ENCODE measurements around the gene ZBTB39. TPM values are rescaled to one million over a fixed set of nuclear protein-coding genes. Genes with fewer than 3 reads are reported as not detected.

Gene ZBTB39
- total RNA-seq, 1 donor from 2014 or later: 8.5 TPM

DNA sequence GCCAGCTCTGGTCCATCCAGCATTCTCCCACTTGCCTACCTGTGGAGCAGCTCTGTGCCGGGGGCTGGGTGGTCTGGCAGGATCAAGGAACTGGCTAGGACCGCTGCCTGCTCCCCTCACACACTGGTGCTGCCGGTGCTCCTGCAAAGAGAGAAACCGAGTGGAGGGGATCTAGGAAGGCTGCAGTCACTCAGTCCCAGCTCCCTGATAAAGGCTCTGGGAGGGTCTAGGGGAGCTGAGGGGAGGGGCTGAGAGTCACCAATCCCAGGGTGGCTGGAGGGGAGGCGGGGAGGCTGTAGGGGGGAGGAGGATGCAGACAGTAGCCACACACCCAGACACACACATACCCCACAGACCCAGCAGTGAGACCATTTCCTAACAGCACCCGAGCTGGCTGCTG, 10.0 kb upstream of the ZBTB39 start, which contains the start of gene TAC3:
Gene TAC3 (minus strand): TSS at position 182 of the 400 bp plus-strand sequence. CDS start 732 bp downstream, outside the sequence.
- Histone ChIP-seq H3K4me3 (ENCODE audit: low read depth, low read length) (no peak within 1 kb of the TSS), H3K36me3 (ENCODE audit: control insufficient read depth, insufficient read depth, low read length) (no peaks in the 10 kb centered on the region), H3K27me3 (ENCODE audit: control insufficient read depth, insufficient read depth, low read length) (peaks cover 28% of the 10 kb centered on the region)
- TF ChIP-seq, protein P1, sequence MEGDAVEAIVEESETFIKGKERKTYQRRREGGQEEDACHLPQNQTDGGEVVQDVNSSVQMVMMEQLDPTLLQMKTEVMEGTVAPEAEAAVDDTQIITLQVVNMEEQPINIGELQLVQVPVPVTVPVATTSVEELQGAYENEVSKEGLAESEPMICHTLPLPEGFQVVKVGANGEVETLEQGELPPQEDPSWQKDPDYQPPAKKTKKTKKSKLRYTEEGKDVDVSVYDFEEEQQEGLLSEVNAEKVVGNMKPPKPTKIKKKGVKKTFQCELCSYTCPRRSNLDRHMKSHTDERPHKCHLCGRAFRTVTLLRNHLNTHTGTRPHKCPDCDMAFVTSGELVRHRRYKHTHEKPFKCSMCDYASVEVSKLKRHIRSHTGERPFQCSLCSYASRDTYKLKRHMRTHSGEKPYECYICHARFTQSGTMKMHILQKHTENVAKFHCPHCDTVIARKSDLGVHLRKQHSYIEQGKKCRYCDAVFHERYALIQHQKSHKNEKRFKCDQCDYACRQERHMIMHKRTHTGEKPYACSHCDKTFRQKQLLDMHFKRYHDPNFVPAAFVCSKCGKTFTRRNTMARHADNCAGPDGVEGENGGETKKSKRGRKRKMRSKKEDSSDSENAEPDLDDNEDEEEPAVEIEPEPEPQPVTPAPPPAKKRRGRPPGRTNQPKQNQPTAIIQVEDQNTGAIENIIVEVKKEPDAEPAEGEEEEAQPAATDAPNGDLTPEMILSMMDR (IDR thresholded peaks at IDR 0.05; ENCODE audit: insufficient read depth, low read length, poor library complexity, severe bottlenecking): no peak
- no peak for DNase-seq (ENCODE audit: low read depth)

DNA sequence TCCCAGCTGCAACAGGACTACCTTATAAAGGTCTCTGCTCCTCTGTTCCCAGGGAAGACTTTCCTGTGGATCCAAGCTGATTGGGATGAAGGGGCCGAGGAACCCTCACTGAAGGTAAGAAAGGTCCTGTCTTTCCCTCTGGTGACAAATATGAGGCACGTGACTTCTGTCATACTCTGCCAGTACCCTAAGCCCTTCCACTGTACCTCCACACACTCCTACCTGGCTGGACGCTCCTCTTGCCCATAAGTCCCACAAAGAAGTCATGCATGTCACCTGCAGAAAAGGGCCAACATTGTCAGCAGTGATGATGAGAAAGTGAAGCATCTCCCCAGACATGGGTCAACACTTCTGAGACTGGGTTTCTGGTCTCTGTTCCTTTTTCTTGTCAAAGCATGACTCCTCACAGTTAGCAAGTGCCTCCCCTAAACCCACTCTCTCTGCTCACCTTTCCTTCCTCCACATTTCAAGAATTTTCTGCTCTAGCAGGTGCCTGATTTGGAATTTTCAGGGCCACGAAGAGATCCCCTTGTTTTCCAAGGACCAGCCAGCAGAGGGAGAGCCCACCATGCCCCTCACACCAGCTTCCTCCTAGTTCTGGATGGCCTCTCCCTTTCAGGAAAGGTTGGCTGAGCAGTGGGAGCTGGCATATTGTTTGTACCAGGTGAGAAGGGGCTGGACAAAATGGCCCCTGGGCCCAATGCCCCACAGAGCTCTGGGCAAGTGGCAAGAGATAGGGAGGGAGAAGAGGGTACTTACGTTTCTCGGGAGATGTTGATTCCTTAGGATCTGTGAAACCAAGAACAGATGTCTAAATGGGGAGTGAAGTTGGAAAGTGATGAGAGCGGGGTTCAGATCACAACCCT, 6.5 kb upstream of the ZBTB39 start:
- Histone ChIP-seq H3K36me3 (ENCODE audit: control insufficient read depth, insufficient read depth, low read length) (no peaks in the 10 kb centered on the region), H3K27me3 (ENCODE audit: control insufficient read depth, insufficient read depth, low read length) (peaks cover 26% of the 10 kb centered on the region), H3K4me3 (ENCODE audit: low read depth, low read length) (no peak overlapping the region)
- DNase-seq (ENCODE audit: low read depth): no peak
- TF ChIP-seq, protein P1 (IDR thresholded peaks at IDR 0.05; ENCODE audit: insufficient read depth, low read length, poor library complexity, severe bottlenecking): no peak

DNA sequence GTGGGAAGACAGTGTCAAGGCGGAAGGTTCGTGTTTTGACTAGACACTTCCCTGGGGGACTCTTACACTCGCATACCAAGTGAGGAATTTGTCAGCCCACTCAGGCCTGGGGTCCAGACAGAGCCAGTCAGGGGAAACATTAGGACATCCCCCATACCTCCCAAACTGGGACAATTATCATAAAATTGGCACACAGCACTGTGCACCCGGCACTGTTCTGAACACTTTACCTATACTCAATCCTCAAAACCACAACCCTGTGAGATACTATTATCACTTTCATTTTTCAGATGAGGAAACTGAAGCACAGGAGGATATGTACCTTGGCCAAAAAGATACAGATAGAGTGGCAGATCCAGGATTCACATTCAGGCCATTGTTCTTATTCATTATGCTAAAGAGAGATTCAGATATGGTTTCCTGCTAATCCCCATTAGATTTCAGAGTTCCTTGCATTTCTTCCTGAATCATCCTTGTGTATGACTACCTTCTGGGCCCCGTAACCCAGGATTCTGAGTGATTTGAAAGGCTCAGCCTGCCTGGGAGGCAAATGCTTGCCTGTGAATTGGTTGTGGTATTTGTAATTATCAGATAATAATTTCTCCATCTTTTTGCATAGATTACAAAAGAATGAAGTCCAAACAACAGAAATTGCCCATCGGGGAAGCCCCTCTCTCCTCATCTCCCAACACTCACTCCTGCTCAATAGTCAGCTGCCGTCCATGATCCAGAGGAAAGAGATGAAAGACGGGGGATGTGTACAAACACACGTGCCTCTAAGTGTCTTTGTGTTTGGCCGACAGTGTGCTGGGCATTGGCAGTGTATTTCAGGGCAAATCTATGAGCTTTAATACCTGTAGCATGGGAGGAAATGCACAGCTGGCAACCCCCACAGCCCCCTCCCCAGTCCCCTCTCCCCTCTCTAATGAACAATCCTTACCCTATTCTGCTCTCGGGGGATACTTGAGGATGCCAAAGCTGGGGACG, 5.4 kb upstream of the ZBTB39 start:
- no peak overlapping the region for H3K4me3 ChIP-seq (ENCODE audit: low read depth, low read length)
- H3K36me3 ChIP-seq (ENCODE audit: control insufficient read depth, insufficient read depth, low read length): no peaks in the 10 kb centered on the region
- TF ChIP-seq, protein P1 (IDR thresholded peaks at IDR 0.05; ENCODE audit: insufficient read depth, low read length, poor library complexity, severe bottlenecking): no peak
- no peak for DNase-seq (ENCODE audit: low read depth)
- peaks cover 26% of the 10 kb centered on the region for H3K27me3 ChIP-seq (ENCODE audit: control insufficient read depth, insufficient read depth, low read length)

DNA sequence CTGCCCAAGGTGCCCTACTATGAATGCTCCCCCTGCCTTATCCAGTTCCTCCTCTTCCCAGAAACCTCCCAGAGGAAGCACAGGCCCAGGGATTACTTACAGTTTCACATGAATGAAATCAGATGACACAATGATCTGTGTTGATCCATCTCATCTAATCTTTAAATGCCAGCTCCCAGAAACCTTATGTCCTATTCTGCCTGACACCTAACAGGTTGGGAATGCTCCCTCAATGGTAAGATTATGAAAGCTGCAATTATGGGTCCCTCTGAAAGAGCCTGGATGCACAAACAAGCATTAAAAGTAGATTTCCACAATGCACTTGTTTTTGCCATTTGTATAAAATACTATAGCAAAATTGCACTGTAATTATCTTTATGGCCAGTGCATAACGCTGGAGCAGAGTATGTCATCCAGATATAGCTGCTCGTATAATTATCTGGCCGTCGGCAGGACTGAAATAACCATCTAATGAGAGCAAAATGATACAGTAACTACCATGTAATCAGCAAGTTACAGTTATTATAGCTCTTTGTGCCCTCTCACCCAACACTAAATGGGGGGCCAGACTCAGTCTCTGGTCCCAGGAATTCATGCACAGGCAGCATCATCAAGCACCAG, 4.4 kb upstream of the ZBTB39 start:
- Histone ChIP-seq H3K4me3 (ENCODE audit: low read depth, low read length) (no peak overlapping the region), H3K36me3 (ENCODE audit: control insufficient read depth, insufficient read depth, low read length) (no peaks in the 10 kb centered on the region), H3K27me3 (ENCODE audit: control insufficient read depth, insufficient read depth, low read length) (peaks cover 21% of the 10 kb centered on the region)
- TF ChIP-seq, protein P1 (IDR thresholded peaks at IDR 0.05; ENCODE audit: insufficient read depth, low read length, poor library complexity, severe bottlenecking): no peak
- DNase-seq (ENCODE audit: low read depth): no peak

DNA sequence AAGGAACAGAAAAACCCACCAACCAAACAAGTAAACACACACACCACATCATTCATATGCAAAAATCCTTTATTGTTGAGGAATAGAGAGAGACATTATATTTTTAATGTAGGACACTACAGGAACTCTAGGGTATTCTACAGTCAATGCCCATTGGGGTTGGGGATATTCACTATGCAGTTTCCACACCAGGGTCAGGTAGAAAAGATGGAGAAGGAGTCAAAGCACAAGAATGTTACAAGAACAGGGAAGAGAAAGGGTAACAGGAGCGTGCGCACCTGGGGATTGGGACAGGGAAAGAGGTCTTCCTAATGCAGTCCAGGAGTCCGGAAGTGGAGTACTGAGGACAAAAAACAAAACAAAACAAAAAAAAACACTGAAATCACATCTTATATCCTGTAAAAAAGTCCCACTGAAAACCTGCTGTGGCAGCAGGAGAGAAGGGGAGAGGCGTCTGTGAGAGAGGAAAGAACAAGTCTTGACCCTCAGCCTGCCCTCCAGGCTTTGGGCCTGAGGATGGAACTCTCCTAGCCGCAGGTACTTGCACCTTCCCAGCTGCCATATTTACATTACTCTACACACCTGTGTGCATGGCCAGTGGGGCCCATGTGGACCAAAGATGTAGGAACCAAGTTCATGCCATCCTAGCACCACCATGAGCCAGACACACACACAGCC, 3.7 kb upstream of the ZBTB39 start:
- TF ChIP-seq, protein P1 (IDR thresholded peaks at IDR 0.05; ENCODE audit: insufficient read depth, low read length, poor library complexity, severe bottlenecking): no peak
- H3K27me3 ChIP-seq (ENCODE audit: control insufficient read depth, insufficient read depth, low read length): peaks cover 16% of the 10 kb centered on the region
- no peak overlapping the region for H3K4me3 ChIP-seq (ENCODE audit: low read depth, low read length)
- no peaks in the 10 kb centered on the region for H3K36me3 ChIP-seq (ENCODE audit: control insufficient read depth, insufficient read depth, low read length)
- no peak for DNase-seq (ENCODE audit: low read depth)
